ENCODE data around the gene REXO5.

DNA sequence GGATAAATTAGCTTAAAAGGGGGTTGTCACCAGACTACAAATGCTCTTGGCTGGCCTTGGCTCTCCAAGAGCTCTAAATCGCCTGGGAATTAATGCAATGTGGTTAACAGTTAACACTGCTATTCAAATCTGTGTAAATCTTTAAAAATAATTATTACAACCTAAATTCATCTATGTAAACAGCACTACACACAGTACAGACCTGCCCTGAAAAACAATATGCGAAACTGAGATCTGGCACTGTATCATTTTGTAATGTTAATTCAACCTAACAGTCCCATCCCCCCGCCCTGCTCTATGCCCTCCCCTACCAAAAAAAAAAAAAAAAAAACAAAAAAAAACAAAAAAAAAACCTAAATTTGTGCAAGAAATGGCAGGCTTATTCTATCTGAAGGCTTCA lies 52.9 kb downstream of the REXO5 start:
- TF ChIP-seq, protein P1, sequence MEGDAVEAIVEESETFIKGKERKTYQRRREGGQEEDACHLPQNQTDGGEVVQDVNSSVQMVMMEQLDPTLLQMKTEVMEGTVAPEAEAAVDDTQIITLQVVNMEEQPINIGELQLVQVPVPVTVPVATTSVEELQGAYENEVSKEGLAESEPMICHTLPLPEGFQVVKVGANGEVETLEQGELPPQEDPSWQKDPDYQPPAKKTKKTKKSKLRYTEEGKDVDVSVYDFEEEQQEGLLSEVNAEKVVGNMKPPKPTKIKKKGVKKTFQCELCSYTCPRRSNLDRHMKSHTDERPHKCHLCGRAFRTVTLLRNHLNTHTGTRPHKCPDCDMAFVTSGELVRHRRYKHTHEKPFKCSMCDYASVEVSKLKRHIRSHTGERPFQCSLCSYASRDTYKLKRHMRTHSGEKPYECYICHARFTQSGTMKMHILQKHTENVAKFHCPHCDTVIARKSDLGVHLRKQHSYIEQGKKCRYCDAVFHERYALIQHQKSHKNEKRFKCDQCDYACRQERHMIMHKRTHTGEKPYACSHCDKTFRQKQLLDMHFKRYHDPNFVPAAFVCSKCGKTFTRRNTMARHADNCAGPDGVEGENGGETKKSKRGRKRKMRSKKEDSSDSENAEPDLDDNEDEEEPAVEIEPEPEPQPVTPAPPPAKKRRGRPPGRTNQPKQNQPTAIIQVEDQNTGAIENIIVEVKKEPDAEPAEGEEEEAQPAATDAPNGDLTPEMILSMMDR (IDR thresholded peaks at IDR 0.05; ENCODE audit: borderline replicate concordance, extremely low read depth, low read length, poor library complexity, severe bottlenecking) = no peak
- no peak for TF ChIP-seq EZH2 (IDR thresholded peaks at IDR 0.05; ENCODE audit: borderline replicate concordance, low read depth, low read length, severe bottlenecking)
